HepG2 (cell line): ENCODE data around the gene CTDP1. TPM values are rescaled to one million over a fixed set of nuclear protein-coding genes. Genes with fewer than 3 reads are reported as not detected.

Experiments used
- CEBPB ChIP-seq: IDR thresholded peaks from 2 replicates; pipeline ENCODE4 v1.6.1; 2011; ENCODE audit warnings: low read depth, low read length, improper control_type of control experiment, borderline replicate concordance
- HOXA7 ChIP-seq: sonication (generic); formaldehyde crosslinking; IDR thresholded peaks from 2 replicates; pipeline ENCODE4 v1.8.1; 2022; ENCODE audit warnings: mild to moderate bottlenecking, missing genetic modification reagents, moderate library complexity
- KLF12 ChIP-seq: sonication (generic); formaldehyde crosslinking; IDR thresholded peaks from 2 replicates; pipeline ENCODE4 v1.4.0; 2020; ENCODE audit warnings: missing genetic modification reagents, borderline replicate concordance
- MTA3 ChIP-seq: sonication (generic); formaldehyde crosslinking; IDR thresholded peaks from 2 replicates; pipeline ENCODE4 v1.4.0; 2020; ENCODE audit warnings: missing genetic modification reagents
- PAX8 ChIP-seq: sonication (generic); formaldehyde crosslinking; IDR thresholded peaks from 2 replicates; pipeline ENCODE4 v1.8.0; 2022; ENCODE audit warnings: mild to moderate bottlenecking, missing genetic modification reagents, borderline replicate concordance
- PITX1 ChIP-seq: sonication (generic); formaldehyde crosslinking; IDR thresholded peaks from 2 replicates; pipeline ENCODE4 v1.5.1; 2020; ENCODE audit warnings: mild to moderate bottlenecking, missing genetic modification reagents
- SIX1 ChIP-seq: sonication (generic); formaldehyde crosslinking; IDR thresholded peaks from 2 replicates; pipeline ENCODE4 v1.4.0; 2020; ENCODE audit warnings: missing genetic modification reagents, borderline replicate concordance
- ZNF101 ChIP-seq: sonication (generic); formaldehyde crosslinking; IDR thresholded peaks from 2 replicates; pipeline ENCODE4 v1.4.0; 2020; ENCODE audit warnings: mild to moderate bottlenecking, low read depth, missing genetic modification reagents, borderline replicate concordance
- ZNF207 ChIP-seq: fragments of 450-650 bp; IDR thresholded peaks from 2 replicates; pipeline ENCODE4 v1.6.1; 2016; ENCODE audit warnings: antibody characterized with exemption, borderline replicate concordance
- ZNF350 ChIP-seq: sonication (generic); formaldehyde crosslinking; IDR thresholded peaks from 2 replicates; pipeline ENCODE4 v1.4.0; 2020; ENCODE audit warnings: mild to moderate bottlenecking, low read depth, missing genetic modification reagents, borderline replicate concordance
- ZNF543 ChIP-seq: sonication (generic); formaldehyde crosslinking; IDR thresholded peaks from 2 replicates; pipeline ENCODE4 v1.4.0; 2020; ENCODE audit warnings: mild to moderate bottlenecking, missing genetic modification reagents
- ZNF589 ChIP-seq: sonication (generic); formaldehyde crosslinking; conservative IDR thresholded peaks from 2 replicates; pipeline ENCODE4 v1.8.0; 2022; ENCODE audit warnings: mild to moderate bottlenecking, moderate library complexity, missing genetic modification reagents
- ZSCAN30 ChIP-seq: sonication (generic); formaldehyde crosslinking; IDR thresholded peaks from 2 replicates; pipeline ENCODE4 v1.5.0; 2020; ENCODE audit warnings: mild to moderate bottlenecking, missing genetic modification reagents
- polyA plus RNA-seq, 8 experiments: library from polyadenylated mRNA; depleted of rRNA in 3 of 8; stranded (reverse) in 7 of 8; unstranded in 1 of 8; fragments of >200 nt; fragmentation: Illumina TruSeq in 4 of 8; extraction: Trizol in 4 of 8; gene quantifications; 2 replicates each; pipeline versions ENCODE4 v1.2.1 to v1.2.3, GENCODE V29; 2011 to 2016; ENCODE audit warnings: low read depth in 4 of 8, missing spikeins in 1 of 8, mixed read lengths in 1 of 8; ENCODE audit not compliant: insufficient read depth in 1 of 8
- total RNA-seq, 5 experiments: library from RNA; depleted of rRNA; stranded (reverse); fragments of >200 nt; fragmentation: Illumina TruSeq; extraction: Trizol; gene quantifications; 2 replicates each; pipeline ENCODE4 v1.2.3, GENCODE V29; 2016; ENCODE audit warnings: low read depth in 1 of 5
- TF ChIP-seq, protein P1 (sequence below): sonication (generic); formaldehyde crosslinking; conservative IDR thresholded peaks from 2 replicates; pipeline ENCODE4 v1.4.0; 2020; ENCODE audit warnings: mild to moderate bottlenecking, missing genetic modification reagents, moderate library complexity
- TF ChIP-seq, protein P2 (sequence below): sonication (generic); formaldehyde crosslinking; IDR thresholded peaks from 2 replicates; pipeline ENCODE4 v1.9.0; 2022; ENCODE audit warnings: low read depth, missing genetic modification reagents
- TF ChIP-seq, protein P3 (sequence below): sonication (generic); formaldehyde crosslinking; conservative IDR thresholded peaks from 2 replicates; pipeline ENCODE4 v1.8.0; 2022; ENCODE audit warnings: low read depth, missing genetic modification reagents
- TF ChIP-seq, protein P4 (sequence below): sonication (generic); formaldehyde crosslinking; IDR thresholded peaks from 2 replicates; pipeline ENCODE4 v1.4.0; 2020; ENCODE audit warnings: missing genetic modification reagents, borderline replicate concordance
- TF ChIP-seq, protein P5 (sequence below): IDR thresholded peaks from 2 replicates; pipeline ENCODE4 v1.6.1; 2018; ENCODE audit warnings: missing genetic modification reagents
- TF ChIP-seq, protein P6 (sequence below): sonication (generic); formaldehyde crosslinking; IDR thresholded peaks from 2 replicates; pipeline ENCODE4 v1.8.1; 2023; ENCODE audit warnings: missing genetic modification reagents, mild to moderate bottlenecking, borderline replicate concordance

Gene CTDP1
- total and polyA plus RNA-seq, 2 of the 13 experiments (the other 11 are each of a cell fraction or from before 2014, with no cell fraction given), result 6.9 to 11.0 TPM

DNA sequence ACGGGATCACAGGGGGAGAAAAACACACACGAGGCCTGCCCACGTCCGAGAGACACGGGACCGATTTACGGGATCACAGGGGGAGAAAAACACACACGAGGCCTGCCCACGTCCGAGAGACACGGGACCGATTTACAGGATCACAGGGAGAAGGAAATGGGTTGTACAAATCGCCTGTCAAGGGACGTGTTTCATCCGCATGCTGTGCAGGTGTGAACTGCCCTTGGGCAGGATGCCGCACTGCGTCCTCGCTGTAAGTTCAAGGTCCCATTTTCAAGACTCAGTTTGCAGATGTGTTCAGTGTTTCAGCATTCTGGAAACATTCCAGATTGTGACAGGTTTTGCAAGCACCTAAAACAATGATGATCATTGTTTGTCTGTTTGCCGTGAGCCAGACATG is 115.8 kb downstream of the CTDP1 start (continued):
- TF ChIP-seq, protein P1, sequence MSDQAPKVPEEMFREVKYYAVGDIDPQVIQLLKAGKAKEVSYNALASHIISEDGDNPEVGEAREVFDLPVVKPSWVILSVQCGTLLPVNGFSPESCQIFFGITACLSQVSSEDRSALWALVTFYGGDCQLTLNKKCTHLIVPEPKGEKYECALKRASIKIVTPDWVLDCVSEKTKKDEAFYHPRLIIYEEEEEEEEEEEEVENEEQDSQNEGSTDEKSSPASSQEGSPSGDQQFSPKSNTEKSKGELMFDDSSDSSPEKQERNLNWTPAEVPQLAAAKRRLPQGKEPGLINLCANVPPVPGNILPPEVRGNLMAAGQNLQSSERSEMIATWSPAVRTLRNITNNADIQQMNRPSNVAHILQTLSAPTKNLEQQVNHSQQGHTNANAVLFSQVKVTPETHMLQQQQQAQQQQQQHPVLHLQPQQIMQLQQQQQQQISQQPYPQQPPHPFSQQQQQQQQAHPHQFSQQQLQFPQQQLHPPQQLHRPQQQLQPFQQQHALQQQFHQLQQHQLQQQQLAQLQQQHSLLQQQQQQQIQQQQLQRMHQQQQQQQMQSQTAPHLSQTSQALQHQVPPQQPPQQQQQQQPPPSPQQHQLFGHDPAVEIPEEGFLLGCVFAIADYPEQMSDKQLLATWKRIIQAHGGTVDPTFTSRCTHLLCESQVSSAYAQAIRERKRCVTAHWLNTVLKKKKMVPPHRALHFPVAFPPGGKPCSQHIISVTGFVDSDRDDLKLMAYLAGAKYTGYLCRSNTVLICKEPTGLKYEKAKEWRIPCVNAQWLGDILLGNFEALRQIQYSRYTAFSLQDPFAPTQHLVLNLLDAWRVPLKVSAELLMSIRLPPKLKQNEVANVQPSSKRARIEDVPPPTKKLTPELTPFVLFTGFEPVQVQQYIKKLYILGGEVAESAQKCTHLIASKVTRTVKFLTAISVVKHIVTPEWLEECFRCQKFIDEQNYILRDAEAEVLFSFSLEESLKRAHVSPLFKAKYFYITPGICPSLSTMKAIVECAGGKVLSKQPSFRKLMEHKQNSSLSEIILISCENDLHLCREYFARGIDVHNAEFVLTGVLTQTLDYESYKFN, result peak; percentile 38; the same call in 1 of the 2 replicates
- TF ChIP-seq ZNF350 (CRISPR knock-in tag) (no peak; the same call in 1 of the 2 replicates), CEBPB (peak; percentile 64; the same call in 1 of the 2 replicates), ZNF101 (CRISPR knock-in tag) (no peak), KLF12 (CRISPR knock-in tag) (no peak), MTA3 (CRISPR knock-in tag) (no peak), HOXA7 (CRISPR knock-in tag) (no peak), ZNF207 (no peak), PITX1 (no peak), ZNF589 (CRISPR knock-in tag) (no peak), SIX1 (no peak), ZNF543 (CRISPR knock-in tag) (no peak), PAX8 (CRISPR knock-in tag) (no peak), ZSCAN30 (CRISPR knock-in tag) (no peak)
- TF ChIP-seq, protein P2, sequence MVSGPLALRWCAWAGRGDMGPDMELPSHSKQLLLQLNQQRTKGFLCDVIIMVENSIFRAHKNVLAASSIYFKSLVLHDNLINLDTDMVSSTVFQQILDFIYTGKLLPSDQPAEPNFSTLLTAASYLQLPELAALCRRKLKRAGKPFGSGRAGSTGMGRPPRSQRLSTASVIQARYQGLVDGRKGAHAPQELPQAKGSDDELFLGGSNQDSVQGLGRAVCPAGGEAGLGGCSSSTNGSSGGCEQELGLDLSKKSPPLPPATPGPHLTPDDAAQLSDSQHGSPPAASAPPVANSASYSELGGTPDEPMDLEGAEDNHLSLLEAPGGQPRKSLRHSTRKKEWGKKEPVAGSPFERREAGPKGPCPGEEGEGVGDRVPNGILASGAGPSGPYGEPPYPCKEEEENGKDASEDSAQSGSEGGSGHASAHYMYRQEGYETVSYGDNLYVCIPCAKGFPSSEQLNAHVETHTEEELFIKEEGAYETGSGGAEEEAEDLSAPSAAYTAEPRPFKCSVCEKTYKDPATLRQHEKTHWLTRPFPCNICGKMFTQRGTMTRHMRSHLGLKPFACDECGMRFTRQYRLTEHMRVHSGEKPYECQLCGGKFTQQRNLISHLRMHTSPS (CRISPR knock-in tag), result no peak
- TF ChIP-seq, protein P3, sequence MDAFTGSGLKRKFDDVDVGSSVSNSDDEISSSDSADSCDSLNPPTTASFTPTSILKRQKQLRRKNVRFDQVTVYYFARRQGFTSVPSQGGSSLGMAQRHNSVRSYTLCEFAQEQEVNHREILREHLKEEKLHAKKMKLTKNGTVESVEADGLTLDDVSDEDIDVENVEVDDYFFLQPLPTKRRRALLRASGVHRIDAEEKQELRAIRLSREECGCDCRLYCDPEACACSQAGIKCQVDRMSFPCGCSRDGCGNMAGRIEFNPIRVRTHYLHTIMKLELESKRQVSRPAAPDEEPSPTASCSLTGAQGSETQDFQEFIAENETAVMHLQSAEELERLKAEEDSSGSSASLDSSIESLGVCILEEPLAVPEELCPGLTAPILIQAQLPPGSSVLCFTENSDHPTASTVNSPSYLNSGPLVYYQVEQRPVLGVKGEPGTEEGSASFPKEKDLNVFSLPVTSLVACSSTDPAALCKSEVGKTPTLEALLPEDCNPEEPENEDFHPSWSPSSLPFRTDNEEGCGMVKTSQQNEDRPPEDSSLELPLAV (CRISPR knock-in tag), result no peak
- TF ChIP-seq, protein P4, sequence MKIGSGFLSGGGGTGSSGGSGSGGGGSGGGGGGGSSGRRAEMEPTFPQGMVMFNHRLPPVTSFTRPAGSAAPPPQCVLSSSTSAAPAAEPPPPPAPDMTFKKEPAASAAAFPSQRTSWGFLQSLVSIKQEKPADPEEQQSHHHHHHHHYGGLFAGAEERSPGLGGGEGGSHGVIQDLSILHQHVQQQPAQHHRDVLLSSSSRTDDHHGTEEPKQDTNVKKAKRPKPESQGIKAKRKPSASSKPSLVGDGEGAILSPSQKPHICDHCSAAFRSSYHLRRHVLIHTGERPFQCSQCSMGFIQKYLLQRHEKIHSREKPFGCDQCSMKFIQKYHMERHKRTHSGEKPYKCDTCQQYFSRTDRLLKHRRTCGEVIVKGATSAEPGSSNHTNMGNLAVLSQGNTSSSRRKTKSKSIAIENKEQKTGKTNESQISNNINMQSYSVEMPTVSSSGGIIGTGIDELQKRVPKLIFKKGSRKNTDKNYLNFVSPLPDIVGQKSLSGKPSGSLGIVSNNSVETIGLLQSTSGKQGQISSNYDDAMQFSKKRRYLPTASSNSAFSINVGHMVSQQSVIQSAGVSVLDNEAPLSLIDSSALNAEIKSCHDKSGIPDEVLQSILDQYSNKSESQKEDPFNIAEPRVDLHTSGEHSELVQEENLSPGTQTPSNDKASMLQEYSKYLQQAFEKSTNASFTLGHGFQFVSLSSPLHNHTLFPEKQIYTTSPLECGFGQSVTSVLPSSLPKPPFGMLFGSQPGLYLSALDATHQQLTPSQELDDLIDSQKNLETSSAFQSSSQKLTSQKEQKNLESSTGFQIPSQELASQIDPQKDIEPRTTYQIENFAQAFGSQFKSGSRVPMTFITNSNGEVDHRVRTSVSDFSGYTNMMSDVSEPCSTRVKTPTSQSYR, result no peak; the same call in 1 of the 2 replicates
- TF ChIP-seq, protein P5, sequence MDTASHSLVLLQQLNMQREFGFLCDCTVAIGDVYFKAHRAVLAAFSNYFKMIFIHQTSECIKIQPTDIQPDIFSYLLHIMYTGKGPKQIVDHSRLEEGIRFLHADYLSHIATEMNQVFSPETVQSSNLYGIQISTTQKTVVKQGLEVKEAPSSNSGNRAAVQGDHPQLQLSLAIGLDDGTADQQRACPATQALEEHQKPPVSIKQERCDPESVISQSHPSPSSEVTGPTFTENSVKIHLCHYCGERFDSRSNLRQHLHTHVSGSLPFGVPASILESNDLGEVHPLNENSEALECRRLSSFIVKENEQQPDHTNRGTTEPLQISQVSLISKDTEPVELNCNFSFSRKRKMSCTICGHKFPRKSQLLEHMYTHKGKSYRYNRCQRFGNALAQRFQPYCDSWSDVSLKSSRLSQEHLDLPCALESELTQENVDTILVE (CRISPR knock-in tag), result peak; percentile 41; the same call in 1 of the 2 replicates
- TF ChIP-seq, protein P6, sequence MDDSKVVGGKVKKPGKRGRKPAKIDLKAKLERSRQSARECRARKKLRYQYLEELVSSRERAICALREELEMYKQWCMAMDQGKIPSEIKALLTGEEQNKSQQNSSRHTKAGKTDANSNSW (CRISPR knock-in tag), result no peak; the same call in 1 of the 2 replicates
